GM20000 (cell line): Measurements from ENCODE around the gene ROBO3.

Source experiments
- DNase-seq: peaks from one replicate; pipeline ENCODE4 v3.0.0; 2012; ENCODE audit warnings: low spot score
- TF ChIP-seq, protein P1 (sequence below): IDR thresholded peaks from 2 replicates; pipeline ENCODE4 v1.5.1; 2012; ENCODE audit warnings: mild to moderate bottlenecking, control low read depth; ENCODE audit errors: extremely low read depth, missing control alignments

ROBO3 gene, protein sequence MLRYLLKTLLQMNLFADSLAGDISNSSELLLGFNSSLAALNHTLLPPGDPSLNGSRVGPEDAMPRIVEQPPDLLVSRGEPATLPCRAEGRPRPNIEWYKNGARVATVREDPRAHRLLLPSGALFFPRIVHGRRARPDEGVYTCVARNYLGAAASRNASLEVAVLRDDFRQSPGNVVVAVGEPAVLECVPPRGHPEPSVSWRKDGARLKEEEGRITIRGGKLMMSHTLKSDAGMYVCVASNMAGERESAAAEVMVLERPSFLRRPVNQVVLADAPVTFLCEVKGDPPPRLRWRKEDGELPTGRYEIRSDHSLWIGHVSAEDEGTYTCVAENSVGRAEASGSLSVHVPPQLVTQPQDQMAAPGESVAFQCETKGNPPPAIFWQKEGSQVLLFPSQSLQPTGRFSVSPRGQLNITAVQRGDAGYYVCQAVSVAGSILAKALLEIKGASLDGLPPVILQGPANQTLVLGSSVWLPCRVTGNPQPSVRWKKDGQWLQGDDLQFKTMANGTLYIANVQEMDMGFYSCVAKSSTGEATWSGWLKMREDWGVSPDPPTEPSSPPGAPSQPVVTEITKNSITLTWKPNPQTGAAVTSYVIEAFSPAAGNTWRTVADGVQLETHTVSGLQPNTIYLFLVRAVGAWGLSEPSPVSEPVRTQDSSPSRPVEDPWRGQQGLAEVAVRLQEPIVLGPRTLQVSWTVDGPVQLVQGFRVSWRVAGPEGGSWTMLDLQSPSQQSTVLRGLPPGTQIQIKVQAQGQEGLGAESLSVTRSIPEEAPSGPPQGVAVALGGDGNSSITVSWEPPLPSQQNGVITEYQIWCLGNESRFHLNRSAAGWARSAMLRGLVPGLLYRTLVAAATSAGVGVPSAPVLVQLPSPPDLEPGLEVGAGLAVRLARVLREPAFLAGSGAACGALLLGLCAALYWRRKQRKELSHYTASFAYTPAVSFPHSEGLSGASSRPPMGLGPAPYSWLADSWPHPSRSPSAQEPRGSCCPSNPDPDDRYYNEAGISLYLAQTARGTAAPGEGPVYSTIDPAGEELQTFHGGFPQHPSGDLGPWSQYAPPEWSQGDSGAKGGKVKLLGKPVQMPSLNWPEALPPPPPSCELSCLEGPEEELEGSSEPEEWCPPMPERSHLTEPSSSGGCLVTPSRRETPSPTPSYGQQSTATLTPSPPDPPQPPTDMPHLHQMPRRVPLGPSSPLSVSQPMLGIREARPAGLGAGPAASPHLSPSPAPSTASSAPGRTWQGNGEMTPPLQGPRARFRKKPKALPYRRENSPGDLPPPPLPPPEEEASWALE (N-terminal part only)

DNA sequence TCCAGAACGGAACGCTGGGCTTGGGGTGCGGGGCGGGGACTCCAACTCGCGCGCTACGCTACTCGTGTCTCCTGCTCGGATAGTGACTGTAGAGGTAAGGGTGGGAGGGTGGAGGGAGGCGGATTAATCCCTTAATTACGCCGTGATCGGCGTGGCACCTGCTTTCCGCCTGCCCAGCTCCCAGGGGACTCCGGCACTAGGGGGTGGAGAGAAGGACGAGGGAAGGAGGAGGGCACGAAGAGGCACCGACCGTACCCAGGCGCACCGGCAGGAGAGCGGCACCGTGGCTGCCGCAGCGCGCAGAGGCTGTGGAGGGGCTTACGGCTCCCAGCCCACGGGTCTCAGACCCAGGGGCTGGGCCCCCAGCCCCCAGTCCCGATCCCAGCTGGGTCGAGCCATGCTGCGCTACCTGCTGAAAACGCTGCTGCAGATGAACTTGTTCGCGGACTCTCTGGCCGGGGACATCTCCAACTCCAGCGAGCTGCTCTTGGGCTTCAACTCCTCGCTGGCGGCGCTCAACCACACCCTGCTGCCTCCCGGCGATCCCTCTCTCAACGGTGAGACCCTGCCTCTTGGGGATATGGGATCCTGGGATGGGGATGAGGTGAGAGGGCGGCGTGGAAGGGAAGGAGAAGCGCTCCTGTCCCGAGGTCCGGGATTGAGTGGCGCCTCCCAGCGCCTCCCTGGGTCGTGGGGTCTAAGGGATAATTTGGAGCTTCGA is at the start of gene ROBO3:
Gene ROBO3 (plus strand): TSS at position 252 of the 721 bp plus-strand sequence. CDS start 146 bp downstream, at position 398.
- TF ChIP-seq, protein P1, sequence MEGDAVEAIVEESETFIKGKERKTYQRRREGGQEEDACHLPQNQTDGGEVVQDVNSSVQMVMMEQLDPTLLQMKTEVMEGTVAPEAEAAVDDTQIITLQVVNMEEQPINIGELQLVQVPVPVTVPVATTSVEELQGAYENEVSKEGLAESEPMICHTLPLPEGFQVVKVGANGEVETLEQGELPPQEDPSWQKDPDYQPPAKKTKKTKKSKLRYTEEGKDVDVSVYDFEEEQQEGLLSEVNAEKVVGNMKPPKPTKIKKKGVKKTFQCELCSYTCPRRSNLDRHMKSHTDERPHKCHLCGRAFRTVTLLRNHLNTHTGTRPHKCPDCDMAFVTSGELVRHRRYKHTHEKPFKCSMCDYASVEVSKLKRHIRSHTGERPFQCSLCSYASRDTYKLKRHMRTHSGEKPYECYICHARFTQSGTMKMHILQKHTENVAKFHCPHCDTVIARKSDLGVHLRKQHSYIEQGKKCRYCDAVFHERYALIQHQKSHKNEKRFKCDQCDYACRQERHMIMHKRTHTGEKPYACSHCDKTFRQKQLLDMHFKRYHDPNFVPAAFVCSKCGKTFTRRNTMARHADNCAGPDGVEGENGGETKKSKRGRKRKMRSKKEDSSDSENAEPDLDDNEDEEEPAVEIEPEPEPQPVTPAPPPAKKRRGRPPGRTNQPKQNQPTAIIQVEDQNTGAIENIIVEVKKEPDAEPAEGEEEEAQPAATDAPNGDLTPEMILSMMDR, result no peak
- no peak for DNase-seq

DNA sequence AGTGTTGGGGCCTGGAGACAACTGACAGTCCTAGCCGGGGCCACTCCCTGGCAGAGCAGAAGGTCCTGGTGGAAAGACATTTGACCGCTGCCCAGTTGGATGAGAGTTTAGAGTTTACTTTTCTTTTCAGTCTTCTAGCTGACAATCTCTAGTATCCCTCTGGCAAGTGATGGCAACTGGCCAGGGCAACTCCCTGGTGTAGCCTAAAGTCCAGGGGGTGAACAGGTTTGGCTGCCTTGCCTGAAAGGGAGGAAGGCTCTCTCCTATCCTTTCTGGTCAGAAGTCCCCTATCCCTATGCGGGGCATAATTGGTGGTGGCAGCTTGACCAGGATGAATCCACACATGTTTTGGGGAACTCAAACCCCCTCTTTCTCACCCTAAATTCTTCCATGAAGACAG is 48.2 kb upstream of the ROBO3 start:
- TF ChIP-seq, protein P1, result no peak

DNA sequence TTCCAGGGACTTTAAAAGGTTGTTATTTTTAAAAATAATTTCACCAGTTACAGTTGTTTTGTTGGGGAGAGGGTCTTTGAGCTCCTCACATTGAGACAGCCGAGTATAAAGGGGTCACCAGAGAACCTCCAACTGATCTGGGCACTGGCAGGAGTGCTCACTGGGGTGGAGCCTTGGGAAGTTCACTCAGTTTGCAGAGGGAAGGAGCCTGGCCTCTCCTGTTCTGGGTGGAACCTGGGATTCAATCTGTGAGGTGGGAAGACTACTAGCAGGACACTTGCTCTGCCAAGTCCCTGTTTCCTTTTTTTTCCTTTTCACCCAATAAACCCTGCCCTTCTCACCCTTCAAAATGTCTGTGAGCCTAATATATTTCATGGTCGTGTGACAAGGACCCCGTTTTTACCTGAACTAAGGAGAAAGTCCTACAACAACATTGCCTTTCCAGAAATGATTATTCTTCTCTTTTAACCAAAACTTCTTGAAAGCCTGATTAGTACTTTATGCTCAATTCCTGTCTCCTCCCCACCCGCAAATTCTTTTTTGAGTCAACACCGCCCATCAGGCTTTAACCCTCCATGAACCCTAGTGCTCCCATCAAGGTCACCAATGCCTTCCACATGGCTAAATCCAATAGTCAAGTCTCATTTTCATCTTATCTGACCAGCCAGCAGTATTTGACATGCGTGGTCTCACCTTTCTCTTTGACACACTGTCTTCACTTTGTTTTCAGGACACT is 43.1 kb upstream of the ROBO3 start:
- DNase-seq, result no peak

More for the DNA sequence above, 48.2 kb upstream of the ROBO3 start:
- no peak for DNase-seq

DNA sequence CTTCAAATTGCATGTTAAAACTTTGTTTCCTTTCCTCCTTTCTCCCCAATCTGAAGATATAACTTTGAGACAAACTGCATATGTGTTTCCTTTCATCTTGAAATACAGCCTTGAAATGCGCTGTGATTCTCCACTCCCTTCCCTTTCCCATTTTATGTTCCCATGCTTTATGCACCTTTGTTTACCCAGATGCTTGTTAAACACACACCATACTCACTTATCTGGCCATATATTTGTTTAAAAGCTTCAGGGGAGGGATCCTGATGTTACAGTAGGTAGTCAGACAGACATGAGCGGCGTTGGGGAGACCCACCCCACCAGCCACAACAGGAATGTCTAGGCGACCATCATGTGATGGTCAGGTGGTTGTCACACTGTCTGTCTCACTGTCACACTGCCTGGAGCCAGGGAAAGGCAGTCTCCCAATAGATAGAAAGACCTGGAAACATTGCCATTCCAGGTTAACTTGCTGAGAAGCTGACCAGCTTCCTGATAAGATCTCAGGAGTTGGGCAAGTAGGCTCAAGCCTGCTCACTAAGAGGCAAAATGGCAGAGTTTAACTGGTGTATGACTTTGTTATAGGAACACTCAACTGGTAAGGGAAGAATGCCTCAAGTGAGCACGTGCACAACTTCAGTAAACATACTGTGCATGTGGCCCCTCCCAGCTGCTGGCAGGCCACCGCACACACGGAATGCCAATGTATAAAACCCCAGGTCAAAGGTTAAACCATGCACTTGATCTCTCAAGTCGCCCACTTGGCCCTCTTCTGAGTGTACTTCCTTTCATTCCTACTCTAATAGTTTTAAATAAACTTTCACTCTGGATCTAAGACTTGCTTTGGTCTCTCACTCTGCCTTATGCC is 41.5 kb upstream of the ROBO3 start:
- no peak for DNase-seq
- TF ChIP-seq, protein P1, result no peak

More for the DNA sequence above, 43.1 kb upstream of the ROBO3 start:
- TF ChIP-seq, protein P1, result no peak

DNA sequence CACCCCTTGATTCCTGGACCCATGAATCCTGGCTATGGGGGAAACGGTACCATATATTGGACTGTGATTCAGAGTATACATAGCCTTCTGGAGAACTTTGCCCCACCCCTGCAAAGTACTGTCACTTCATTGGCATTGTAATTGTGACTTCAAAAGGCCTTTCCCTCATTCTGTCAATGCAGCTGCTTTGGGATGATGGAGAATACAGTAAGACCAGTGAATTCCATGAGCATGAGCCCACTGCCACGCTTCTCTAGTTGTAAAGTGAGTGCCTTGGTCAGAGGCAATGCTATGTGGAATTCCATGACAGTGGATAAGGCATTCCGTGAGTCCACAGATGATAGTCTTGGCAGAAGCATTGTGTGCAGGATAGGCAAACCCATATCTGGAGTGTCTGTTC is 39.4 kb upstream of the ROBO3 start:
- no peak for DNase-seq
- TF ChIP-seq, protein P1, result no peak
